HG03354 (cell line): Measurements from ENCODE around the gene RNF40.

ENCODE experiments used
- ATAC-seq: cut with Tn5 transposase; IDR thresholded peaks from one replicate; pipeline ENCODE4 v1.9.1; 2021; ENCODE audit warnings: mild to moderate bottlenecking; ENCODE audit not compliant: unreplicated experiment, poor library complexity, severe bottlenecking

Gene RNF40

GRCh38 chr16:30777591-30778297, 15.6 kb downstream of the RNF40 start:
- ATAC-seq = no peak

DNA sequence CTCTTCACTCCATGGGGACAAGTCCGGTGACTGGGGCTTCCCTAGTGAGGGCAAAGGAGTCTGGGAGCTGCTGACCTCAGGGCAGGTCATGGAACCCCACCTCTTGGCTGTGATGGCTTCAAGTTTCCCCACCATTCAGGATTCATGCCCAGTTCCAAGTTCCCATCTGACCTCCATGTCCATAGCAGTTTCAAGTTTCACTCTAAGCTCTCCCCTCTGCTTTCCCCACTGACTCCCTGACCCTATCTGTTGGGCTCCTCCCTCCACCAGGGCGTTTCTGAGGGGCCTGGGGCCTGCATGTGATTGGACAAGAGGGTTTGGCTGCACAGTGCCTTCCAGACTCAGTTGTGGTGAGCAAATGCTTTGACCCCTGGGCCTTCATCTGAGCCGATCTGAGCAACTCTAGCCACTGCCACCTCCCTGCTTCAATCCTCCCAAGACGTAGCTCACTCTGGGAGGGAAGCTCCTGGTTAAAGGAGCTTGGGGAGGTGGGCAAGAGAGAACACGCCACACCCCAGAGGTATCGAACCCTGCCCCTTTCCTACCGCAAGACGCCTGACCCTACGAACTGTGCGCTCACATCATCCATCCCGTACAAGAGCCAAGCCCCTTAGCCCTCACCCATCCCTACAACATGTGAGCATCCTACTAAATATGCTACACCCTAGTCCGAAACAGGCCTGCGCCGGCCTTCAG, 16.6 kb downstream of the RNF40 start:
- ATAC-seq = no peak

DNA sequence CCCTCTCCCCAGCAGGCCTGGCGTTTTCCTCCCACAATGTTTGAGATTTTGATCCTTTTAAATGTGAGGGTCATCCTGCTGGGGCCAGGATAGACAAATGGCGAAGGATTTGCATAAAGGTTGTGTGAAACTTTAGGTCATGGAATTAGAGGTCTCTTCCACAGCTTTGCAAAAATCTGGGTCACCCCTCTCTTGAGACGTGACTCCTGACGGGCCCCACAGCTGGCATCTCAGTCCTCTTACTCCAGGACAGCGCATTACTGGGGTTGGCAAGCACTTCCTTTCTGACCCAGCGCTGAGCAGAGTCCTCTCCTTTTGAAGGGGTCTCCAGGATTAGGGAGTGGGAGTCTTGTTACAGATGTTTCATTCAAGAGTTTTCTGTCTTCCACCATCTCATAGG, 17.5 kb downstream of the RNF40 start:
- no peak for ATAC-seq

DNA sequence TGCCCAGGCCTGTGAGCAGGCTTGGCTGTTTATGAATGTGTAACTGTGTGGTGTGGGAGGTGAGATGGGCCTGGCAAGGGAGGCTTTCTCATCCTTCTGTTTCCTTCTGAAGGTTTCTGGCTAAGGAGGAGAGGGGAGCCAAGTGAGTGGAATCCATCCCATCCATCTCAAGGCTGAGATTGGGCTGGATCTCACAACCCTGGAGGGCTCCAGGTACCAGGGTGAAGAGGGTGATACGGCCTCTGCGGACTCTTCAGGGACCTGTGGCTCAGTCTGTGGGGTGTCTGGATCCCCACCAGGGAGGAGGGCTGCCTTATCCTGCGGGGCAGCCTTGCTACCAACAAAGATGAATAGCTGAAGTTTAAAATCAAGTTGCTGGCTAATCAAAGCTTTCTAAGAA, 17.9 kb downstream of the RNF40 start:
- no peak for ATAC-seq

GRCh38 chr16:30780549-30780948, 18.4 kb downstream of the RNF40 start:
- ATAC-seq = no peak

- ATAC-seq = no peak
Observed at GRCh38 chr16:30782486-30783279, 20.6 kb downstream of the RNF40 start.

GRCh38 chr16:30783280-30784109, 21.4 kb downstream of the RNF40 start:
- no peak for ATAC-seq

DNA sequence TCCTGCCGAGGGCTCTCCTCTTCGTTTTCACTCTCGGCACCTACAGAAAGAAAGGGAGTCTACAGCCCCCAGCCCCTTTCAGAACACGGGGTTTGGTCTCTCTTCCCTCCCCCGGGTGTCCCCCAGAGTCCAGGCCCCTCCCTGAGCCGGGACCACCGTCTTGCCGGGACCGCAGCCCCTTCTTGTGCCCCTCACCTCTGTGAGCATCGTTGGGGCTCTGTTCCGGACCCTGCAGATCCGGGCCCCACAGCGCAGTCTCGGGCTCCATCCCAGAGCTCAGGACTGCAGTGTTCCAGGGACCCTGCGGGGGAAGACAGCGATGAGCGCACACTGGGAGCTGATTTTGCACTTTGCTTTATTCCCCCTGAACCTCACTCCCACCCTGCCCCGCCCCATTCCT, 22.1 kb downstream of the RNF40 start:
- no peak for ATAC-seq

- ATAC-seq = no peak
Observed at GRCh38 chr16:30785126-30786106, 23.3 kb downstream of the RNF40 start.

DNA sequence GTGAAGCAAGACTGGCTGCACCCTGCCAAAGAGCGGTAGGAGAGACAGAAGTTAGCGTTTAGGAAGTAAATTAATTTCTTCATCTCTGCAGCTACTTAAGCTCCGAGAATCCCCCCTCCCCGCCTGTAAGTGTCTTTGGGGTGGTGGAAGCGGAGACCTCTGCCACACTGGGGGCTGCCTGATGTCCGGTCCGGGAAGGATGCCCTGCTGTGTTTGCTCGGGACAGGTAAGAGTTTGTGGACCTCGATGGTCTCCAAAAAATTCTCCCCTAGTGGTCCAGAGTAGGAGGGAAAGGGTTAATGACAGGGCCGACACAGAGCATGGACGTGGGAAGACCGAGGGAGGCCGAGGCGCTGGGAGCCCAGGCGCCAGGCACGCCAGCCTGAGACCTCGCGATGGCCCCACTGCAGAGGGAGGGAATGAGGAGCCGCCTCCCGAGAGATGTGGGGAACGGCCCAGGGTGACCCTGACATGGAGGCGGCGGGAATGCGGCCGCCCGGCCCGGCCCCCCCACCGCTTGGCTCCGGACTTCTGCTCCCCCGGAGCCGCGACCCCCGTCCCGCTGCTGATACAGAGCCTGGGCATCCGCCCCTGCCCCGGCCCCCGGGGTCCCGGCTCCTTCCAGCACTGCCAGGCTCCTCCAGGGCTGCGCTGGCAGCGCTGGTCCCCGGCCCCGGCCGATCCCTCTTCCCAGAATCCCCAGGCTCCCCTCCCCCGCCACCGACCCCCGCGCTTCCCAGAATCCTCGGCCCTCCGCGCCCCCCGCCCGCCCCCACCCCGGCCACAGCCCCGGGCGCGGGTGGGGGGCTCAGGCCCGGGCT, 24.2 kb downstream of the RNF40 start:
- ATAC-seq = no peak

- no peak for ATAC-seq
Observed at GRCh38 chr16:30786936-30787612, 25.0 kb downstream of the RNF40 start, which contains the start of gene ZNF629. Gene ZNF629, minus strand, starts transcription at chr16:30787205. Its CDS starts 2,723 bp downstream, at chr16:30784482.

DNA sequence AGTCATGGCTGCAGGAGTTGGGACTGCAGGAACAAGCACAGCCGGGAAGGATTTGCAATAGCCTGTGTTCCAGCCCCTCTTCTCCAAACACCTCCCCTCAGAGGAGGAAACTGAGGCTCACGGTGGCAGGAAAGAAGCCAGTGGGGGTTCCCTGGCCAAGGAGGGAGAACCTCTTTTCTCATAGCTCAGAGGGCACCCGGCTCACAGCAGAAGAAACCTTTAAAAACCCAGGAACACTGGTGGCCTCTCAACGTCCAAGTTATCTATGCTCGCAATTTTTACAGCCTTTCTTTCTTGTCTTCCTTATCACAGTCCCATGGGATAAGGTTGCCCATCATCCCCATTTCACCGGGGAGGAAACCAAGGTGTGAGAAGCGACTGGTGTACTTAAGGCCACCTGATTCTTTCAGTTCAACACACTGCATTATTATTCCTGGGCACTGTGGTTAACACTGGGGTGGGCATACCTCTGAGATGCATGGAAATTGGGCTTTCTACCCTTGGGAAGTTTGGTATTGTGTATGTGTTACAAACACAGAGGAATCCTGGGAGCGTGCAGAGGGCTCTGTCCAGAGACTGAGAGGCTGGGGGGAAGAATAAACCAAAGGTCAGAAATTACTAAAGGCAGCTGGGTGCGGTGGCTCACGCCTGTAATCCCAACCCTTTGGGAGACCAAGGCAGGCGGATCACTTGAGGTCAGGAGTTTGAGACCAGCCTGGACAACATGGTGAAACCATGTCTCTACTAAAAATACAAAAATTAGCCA, 25.7 kb downstream of the RNF40 start:
- no peak for ATAC-seq

DNA sequence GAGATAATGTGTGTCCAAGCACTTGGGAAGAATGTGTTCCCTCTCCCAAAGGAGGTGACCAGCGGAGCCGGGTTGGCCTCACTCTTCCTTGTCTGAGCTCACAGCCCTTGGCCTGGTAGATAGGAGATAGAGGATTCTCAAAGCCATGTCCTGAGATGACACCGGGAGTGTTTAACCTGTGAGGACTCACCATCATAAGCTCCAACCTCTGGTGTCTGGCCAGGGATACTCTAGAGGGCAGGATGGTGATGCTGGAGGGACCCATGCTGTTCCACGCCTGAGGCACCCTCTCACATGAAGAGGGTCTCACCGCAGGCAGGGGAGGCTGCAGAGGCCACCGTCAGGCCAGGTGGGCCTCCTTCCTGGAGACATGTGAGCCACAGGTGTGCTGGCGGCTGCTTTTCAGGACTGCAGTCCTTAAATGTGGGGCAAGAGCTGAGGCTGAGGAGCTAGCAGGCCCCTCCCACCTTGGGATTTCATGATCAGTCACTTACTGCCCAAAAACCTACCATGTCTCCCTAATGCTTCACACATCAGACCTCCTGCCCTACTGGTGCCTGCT, 31.5 kb downstream of the RNF40 start:
- ATAC-seq = no peak

DNA sequence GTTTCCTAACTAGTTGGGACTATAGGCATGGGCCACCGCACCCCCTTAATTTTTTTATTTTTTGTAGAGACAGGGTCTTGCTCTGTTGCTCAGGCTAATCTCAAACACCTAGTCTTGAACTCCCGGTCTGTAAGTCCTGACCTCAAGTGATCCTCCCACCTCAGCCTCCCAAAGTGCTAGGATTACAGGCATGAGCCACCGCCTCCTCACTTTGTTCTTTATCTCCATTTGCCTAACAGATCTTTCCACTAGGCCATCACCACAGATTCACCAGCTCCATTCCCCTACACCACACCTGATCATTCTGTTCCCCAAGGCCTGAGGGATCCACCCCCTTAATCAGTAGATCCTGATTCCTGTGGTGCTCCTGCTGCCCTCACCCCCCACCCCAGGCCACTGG, 32.5 kb downstream of the RNF40 start:
- ATAC-seq = no peak

DNA sequence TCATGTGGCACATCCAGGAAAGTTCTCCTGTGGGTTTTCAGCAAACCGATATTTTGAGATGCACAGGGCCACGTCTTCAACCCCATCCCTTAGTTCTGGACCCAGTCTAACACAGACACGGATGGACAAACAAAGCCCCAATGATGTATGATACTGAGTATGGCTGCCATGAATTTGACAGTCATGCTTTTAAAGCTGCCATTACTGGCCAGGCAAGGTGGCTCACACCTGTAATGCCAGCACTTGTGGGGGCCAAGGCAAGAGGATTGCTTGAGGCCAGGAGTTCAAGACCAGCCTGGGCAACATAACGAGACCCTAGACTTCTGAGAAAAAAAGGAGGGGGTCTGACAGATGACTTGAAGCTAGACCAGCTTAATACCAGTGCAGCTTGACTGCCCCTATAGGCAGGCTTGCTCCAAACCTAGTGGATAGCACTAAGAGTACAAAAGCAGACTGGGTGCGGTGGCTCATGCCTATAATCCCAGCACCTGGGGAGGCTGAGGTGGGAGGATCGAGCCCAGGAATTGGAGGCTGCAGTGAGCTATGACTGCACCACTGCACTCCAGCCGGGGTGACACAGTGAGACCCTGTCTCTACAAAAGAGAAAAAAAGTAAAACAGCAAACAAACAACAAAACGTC, 35.7 kb downstream of the RNF40 start:
- no peak for ATAC-seq

DNA sequence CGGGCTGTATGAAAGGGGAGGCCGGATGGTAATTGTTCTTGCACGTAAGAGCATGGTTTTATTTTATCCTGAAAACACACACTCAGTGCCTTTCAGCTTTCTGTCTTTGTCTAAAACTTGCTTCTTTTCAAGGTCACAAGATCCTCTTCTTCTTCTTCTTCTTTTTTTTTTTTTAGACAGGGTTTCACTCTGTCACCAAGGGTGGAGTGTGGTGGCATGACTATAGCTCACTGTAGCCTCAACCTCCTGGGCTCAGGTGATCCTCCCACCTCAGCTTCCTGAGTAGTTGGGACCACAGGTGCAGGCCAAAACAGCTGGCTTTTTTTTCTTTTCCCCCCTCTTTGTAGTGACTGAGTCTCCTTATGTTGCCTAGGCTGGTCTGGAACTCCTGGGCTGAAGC, 40.8 kb downstream of the RNF40 start:
- ATAC-seq = no peak
